GM23338 (cell line): Measurements from ENCODE around the gene SMU1. TPM values are rescaled to one million over a fixed set of nuclear protein-coding genes. Genes with fewer than 3 reads are reported as not detected.

Experiments
- ATAC-seq: fragments of 200-7000 bp; cut with Tn5 transposase; 3 replicates; pipeline ENCODE4 v1.9.1; 2020
- DNase-seq: peaks from one replicate; pipeline ENCODE4 v3.0.0-alpha.2; 2015; ENCODE audit warnings: low spot score
- H2AFZ ChIP-seq: fragments of 200-600 bp; sonication (generic); 2 replicates; pipeline ENCODE4 v1.8.0; 2016; ENCODE audit warnings: antibody characterized with exemption, mild to moderate bottlenecking, moderate library complexity
- H3F3A ChIP-seq: fragments of 200-600 bp; sonication (generic); replicated peaks from 2 replicates; pipeline ENCODE4 v1.8.0; 2017; ENCODE audit warnings: antibody characterized with exemption, mixed run types, low read depth
- H3K27ac ChIP-seq: fragments of 200-600 bp; sonication (generic); 2 replicates; pipeline ENCODE4 v1.6.1; 2016; ENCODE audit warnings: low read depth
- H3K27me3 ChIP-seq: fragments of 200-600 bp; sonication (generic); 2 replicates; pipeline ENCODE4 v1.8.0; 2016; ENCODE audit warnings: mild to moderate bottlenecking, mixed run types, moderate library complexity; ENCODE audit not compliant: insufficient read depth
- H3K36me3 ChIP-seq: fragments of 200-600 bp; sonication (generic); 2 replicates; pipeline ENCODE4 v1.8.0; 2016; ENCODE audit warnings: mild to moderate bottlenecking; ENCODE audit not compliant: insufficient read depth
- H3K4me1 ChIP-seq: fragments of 200-600 bp; sonication (generic); 2 replicates; pipeline ENCODE4 v1.8.0; 2016; ENCODE audit warnings: mild to moderate bottlenecking, moderate library complexity; ENCODE audit not compliant: insufficient read depth
- H3K4me2 ChIP-seq: fragments of 200-600 bp; sonication (generic); 2 replicates; pipeline ENCODE4 v1.7.1; 2017; ENCODE audit warnings: mixed run types
- H3K4me3 ChIP-seq: fragments of 200-600 bp; sonication (generic); 2 replicates; pipeline ENCODE4 v1.6.1; 2016; ENCODE audit warnings: mixed run types
- H3K79me2 ChIP-seq: fragments of 200-600 bp; sonication (generic); replicated peaks from 2 replicates; pipeline ENCODE4 v1.8.0; 2017; ENCODE audit warnings: mild to moderate bottlenecking; ENCODE audit not compliant: insufficient read depth
- H3K9me2 ChIP-seq: fragments of 200-600 bp; sonication (generic); 2 replicates; pipeline ENCODE4 v1.8.0; 2017; ENCODE audit not compliant: insufficient read depth
- H4K20me1 ChIP-seq: fragments of 200-600 bp; sonication (generic); replicated peaks from 2 replicates; pipeline ENCODE4 v1.8.0; 2017; ENCODE audit warnings: mild to moderate bottlenecking; ENCODE audit not compliant: insufficient read depth
- H3K27ac Mint-ChIP-seq: 2 replicates; pipeline ENCODE4 v1.8.0; 2020; ENCODE audit warnings: inconsistent platforms, mild to moderate bottlenecking, moderate library complexity, mixed read lengths
- H3K27me3 Mint-ChIP-seq: 3 replicates; pipeline ENCODE4 v1.8.0; 2022; ENCODE audit warnings: low read depth, mild to moderate bottlenecking, moderate library complexity, mixed read lengths, inconsistent platforms; ENCODE audit not compliant: insufficient read depth, poor library complexity
- H3K36me3 Mint-ChIP-seq: 3 replicates; pipeline ENCODE4 v1.8.0; 2021; ENCODE audit warnings: low read depth, mild to moderate bottlenecking, inconsistent platforms, moderate library complexity, mixed read lengths
- H3K4me1 Mint-ChIP-seq: 3 replicates; pipeline ENCODE4 v1.8.0; 2020; ENCODE audit warnings: mild to moderate bottlenecking, inconsistent platforms, mixed read lengths
- H3K4me3 Mint-ChIP-seq: 3 replicates; pipeline ENCODE4 v1.8.0; 2021; ENCODE audit warnings: moderate library complexity, mild to moderate bottlenecking, inconsistent platforms, mixed read lengths
- H3K9me3 Mint-ChIP-seq: 3 replicates; pipeline ENCODE4 v1.8.0; 2020; ENCODE audit warnings: moderate library complexity, mild to moderate bottlenecking, inconsistent platforms, mixed read lengths
- EZH2 ChIP-seq: fragments of 200-600 bp; sonication (generic); IDR thresholded peaks from one replicate; pipeline ENCODE4 v1.8.0; 2017; ENCODE audit warnings: antibody characterized with exemption, mild to moderate bottlenecking, low read depth; ENCODE audit not compliant: unreplicated experiment
- EZH2phosphoT487 ChIP-seq: fragments of 200-600 bp; sonication (generic); IDR thresholded peaks from one replicate; pipeline ENCODE4 v1.8.1; 2018; ENCODE audit warnings: antibody characterized with exemption; ENCODE audit not compliant: unreplicated experiment
- JUNB ChIP-seq: IDR thresholded peaks from one replicate; pipeline ENCODE4 v1.6.1; 2016; ENCODE audit warnings: antibody characterized with exemption; ENCODE audit not compliant: unreplicated experiment
- NANOG ChIP-seq: IDR thresholded peaks from 2 replicates; pipeline ENCODE4 v1.6.1; 2016; ENCODE audit warnings: antibody characterized with exemption, borderline replicate concordance
- POLR2AphosphoS5 ChIP-seq: IDR thresholded peaks from 2 replicates; pipeline ENCODE4 v1.6.1; 2016; ENCODE audit warnings: antibody characterized with exemption, low read depth
- STAT1 ChIP-seq: IDR thresholded peaks from one replicate; pipeline ENCODE4 v1.6.1; 2016; ENCODE audit warnings: antibody characterized with exemption; ENCODE audit not compliant: unreplicated experiment
- ZNF331 ChIP-seq: fragments of 250-450 bp; sonication (Bioruptor Pico); IDR thresholded peaks from 2 replicates; pipeline ENCODE4 v1.5.0; 2020; ENCODE audit warnings: low read depth, mild to moderate bottlenecking, moderate library complexity
- polyA plus RNA-seq: library from polyadenylated mRNA; unstranded; fragments of >200 nt; fragmentation: Nextera tagmentation; extraction: Ambion mirVana; gene quantifications from 2 replicates; pipeline ENCODE4 v1.2.1, GENCODE V29; 2016
- total RNA-seq: library from RNA; depleted of rRNA; stranded (reverse); fragments of >200 nt; shearing (Covaris generic); gene quantifications from 2 replicates; pipeline ENCODE4 v1.2.3, GENCODE V29; 2014
- TF ChIP-seq, protein P1 (sequence below), 2 experiments: fragments of 200-600 bp in 1 of 2; sonication (generic) in 1 of 2; conservative IDR thresholded peaks; 2 replicates each; pipeline versions ENCODE4 v1.5.1 to v1.6.1; 2016 to 2017; ENCODE audit warnings: antibody characterized with exemption in 2 of 2, low read depth in 2 of 2, mild to moderate bottlenecking in 2 of 2, moderate library complexity in 1 of 2
- TF ChIP-seq, protein P2 (sequence below): IDR thresholded peaks from 2 replicates; pipeline ENCODE4 v1.6.1; 2016; ENCODE audit warnings: antibody characterized with exemption
- TF ChIP-seq, protein P3 (sequence below): fragments of 250-450 bp; sonication (Bioruptor Pico); IDR thresholded peaks from 2 replicates; pipeline ENCODE4 v1.5.0; 2020; ENCODE audit warnings: mild to moderate bottlenecking, moderate library complexity

Gene SMU1
- total and polyA plus RNA-seq, 2 experiments from 2014 or later = 14.3 to 23.8 TPM

- Histone ChIP-seq H3K4me1 (peaks cover 10% of the 10 kb centered on the region; the same call in 1 of the 2 replicates), H4K20me1 (no peaks in the 10 kb centered on the region; the same call in 1 of the 2 replicates), H3K27ac (no peak overlapping the region), H3F3A (no peaks in the 10 kb centered on the region; the same call in 1 of the 2 replicates), H3K4me2 (no peak overlapping the region), H3K4me3 (no peak overlapping the region), H3K9me2 (no peaks in the 10 kb centered on the region), H3K79me2 (no peaks in the 10 kb centered on the region), H2AFZ (no peak overlapping the region), H3K27me3 (no peaks in the 10 kb centered on the region), H3K36me3 (no peaks in the 10 kb centered on the region)
- peaks cover 33% of the 10 kb centered on the region for H3K4me1 Mint-ChIP-seq
- no peak overlapping the region for H3K27ac Mint-ChIP-seq
- peak; percentile 46 for DNase-seq
- no peak overlapping the region for H3K4me3 Mint-ChIP-seq
- H3K27me3 Mint-ChIP-seq = peaks cover 5% of the 10 kb centered on the region
- no peaks in the 10 kb centered on the region for H3K36me3 Mint-ChIP-seq
- no peak for TF ChIP-seq EZH2
- TF ChIP-seq, protein P1, sequence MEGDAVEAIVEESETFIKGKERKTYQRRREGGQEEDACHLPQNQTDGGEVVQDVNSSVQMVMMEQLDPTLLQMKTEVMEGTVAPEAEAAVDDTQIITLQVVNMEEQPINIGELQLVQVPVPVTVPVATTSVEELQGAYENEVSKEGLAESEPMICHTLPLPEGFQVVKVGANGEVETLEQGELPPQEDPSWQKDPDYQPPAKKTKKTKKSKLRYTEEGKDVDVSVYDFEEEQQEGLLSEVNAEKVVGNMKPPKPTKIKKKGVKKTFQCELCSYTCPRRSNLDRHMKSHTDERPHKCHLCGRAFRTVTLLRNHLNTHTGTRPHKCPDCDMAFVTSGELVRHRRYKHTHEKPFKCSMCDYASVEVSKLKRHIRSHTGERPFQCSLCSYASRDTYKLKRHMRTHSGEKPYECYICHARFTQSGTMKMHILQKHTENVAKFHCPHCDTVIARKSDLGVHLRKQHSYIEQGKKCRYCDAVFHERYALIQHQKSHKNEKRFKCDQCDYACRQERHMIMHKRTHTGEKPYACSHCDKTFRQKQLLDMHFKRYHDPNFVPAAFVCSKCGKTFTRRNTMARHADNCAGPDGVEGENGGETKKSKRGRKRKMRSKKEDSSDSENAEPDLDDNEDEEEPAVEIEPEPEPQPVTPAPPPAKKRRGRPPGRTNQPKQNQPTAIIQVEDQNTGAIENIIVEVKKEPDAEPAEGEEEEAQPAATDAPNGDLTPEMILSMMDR (conservative IDR thresholded peaks at IDR 0.05; ENCODE audit: low read depth in 2 of 2) = 0 out of 4 replicates have a peak, but pooled peaks of 1 of the 2 experiments have one; percentile 5
- peak; percentile 52 for ATAC-seq
- no peaks in the 10 kb centered on the region for H3K9me3 Mint-ChIP-seq
Observed at GRCh38 chr9:33106827-33107621, 30.6 kb upstream of the SMU1 start.

DNA sequence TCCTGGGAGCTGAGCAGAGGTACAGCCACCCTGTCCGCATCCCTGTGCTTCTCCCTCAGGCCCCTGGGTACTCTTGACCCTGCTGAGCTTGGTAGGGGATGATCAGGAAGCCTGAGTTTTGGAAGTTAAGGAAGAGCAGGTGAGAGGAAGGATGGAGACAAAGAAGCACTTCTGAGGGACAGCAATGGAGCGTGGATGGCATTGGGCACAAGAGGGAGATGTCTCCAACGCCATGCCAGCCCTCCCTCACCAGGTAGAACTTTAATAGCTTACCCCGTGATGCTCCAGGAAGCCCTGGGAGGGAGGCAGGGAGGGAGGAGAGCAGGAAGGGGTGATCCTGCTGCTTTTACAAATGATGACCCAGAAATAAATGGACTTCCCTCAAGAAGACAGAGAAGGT, 29.9 kb upstream of the SMU1 start:
- Histone ChIP-seq H3K4me3 (no peak overlapping the region), H2AFZ (no peak overlapping the region), H3F3A (no peaks in the 10 kb centered on the region; the same call in 1 of the 2 replicates), H3K27me3 (no peaks in the 10 kb centered on the region), H4K20me1 (no peaks in the 10 kb centered on the region; the same call in 1 of the 2 replicates), H3K4me1 (peaks cover 5% of the 10 kb centered on the region; the same call in 1 of the 2 replicates), H3K4me2 (no peak overlapping the region), H3K79me2 (no peaks in the 10 kb centered on the region), H3K36me3 (no peaks in the 10 kb centered on the region), H3K9me2 (no peaks in the 10 kb centered on the region), H3K27ac (no peak overlapping the region)
- peaks cover 5% of the 10 kb centered on the region for H3K27me3 Mint-ChIP-seq
- no peaks in the 10 kb centered on the region for H3K36me3 Mint-ChIP-seq
- no peak overlapping the region for H3K27ac Mint-ChIP-seq
- ATAC-seq (no peak), DNase-seq (no peak)
- peaks cover 29% of the 10 kb centered on the region for H3K4me1 Mint-ChIP-seq
- H3K4me3 Mint-ChIP-seq = no peak overlapping the region
- H3K9me3 Mint-ChIP-seq = no peaks in the 10 kb centered on the region
- no peak for TF ChIP-seq POLR2AphosphoS5
- TF ChIP-seq ZNF331 = no peak
- no peak for TF ChIP-seq NANOG
- no peak for TF ChIP-seq EZH2phosphoT487
- TF ChIP-seq, protein P2, sequence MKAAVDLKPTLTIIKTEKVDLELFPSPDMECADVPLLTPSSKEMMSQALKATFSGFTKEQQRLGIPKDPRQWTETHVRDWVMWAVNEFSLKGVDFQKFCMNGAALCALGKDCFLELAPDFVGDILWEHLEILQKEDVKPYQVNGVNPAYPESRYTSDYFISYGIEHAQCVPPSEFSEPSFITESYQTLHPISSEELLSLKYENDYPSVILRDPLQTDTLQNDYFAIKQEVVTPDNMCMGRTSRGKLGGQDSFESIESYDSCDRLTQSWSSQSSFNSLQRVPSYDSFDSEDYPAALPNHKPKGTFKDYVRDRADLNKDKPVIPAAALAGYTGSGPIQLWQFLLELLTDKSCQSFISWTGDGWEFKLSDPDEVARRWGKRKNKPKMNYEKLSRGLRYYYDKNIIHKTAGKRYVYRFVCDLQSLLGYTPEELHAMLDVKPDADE = no peak
- TF ChIP-seq JUNB = no peak
- TF ChIP-seq, protein P3, sequence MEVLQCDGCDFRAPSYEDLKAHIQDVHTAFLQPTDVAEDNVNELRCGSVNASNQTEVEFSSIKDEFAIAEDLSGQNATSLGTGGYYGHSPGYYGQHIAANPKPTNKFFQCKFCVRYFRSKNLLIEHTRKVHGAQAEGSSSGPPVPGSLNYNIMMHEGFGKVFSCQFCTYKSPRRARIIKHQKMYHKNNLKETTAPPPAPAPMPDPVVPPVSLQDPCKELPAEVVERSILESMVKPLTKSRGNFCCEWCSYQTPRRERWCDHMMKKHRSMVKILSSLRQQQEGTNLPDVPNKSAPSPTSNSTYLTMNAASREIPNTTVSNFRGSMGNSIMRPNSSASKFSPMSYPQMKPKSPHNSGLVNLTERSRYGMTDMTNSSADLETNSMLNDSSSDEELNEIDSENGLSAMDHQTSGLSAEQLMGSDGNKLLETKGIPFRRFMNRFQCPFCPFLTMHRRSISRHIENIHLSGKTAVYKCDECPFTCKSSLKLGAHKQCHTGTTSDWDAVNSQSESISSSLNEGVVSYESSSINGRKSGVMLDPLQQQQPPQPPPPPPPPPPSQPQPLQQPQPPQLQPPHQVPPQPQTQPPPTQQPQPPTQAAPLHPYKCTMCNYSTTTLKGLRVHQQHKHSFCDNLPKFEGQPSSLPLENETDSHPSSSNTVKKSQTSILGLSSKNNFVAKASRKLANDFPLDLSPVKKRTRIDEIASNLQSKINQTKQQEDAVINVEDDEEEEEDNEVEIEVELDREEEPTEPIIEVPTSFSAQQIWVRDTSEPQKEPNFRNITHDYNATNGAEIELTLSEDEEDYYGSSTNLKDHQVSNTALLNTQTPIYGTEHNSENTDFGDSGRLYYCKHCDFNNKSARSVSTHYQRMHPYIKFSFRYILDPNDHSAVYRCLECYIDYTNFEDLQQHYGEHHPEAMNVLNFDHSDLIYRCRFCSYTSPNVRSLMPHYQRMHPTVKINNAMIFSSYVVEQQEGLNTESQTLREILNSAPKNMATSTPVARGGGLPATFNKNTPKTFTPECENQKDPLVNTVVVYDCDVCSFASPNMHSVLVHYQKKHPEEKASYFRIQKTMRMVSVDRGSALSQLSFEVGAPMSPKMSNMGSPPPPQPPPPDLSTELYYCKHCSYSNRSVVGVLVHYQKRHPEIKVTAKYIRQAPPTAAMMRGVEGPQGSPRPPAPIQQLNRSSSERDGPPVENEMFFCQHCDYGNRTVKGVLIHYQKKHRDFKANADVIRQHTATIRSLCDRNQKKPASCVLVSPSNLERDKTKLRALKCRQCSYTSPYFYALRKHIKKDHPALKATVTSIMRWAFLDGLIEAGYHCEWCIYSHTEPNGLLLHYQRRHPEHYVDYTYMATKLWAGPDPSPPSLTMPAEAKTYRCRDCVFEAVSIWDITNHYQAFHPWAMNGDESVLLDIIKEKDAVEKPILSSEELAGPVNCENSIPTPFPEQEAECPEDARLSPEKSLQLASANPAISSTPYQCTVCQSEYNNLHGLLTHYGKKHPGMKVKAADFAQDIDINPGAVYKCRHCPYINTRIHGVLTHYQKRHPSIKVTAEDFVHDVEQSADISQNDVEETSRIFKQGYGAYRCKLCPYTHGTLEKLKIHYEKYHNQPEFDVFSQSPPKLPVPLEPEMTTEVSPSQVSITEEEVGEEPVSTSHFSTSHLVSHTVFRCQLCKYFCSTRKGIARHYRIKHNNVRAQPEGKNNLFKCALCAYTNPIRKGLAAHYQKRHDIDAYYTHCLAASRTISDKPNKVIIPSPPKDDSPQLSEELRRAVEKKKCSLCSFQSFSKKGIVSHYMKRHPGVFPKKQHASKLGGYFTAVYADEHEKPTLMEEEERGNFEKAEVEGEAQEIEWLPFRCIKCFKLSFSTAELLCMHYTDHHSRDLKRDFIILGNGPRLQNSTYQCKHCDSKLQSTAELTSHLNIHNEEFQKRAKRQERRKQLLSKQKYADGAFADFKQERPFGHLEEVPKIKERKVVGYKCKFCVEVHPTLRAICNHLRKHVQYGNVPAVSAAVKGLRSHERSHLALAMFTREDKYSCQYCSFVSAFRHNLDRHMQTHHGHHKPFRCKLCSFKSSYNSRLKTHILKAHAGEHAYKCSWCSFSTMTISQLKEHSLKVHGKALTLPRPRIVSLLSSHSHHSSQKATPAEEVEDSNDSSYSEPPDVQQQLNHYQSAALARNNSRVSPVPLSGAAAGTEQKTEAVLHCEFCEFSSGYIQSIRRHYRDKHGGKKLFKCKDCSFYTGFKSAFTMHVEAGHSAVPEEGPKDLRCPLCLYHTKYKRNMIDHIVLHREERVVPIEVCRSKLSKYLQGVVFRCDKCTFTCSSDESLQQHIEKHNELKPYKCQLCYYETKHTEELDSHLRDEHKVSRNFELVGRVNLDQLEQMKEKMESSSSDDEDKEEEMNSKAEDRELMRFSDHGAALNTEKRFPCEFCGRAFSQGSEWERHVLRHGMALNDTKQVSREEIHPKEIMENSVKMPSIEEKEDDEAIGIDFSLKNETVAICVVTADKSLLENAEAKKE (CRISPR knock-in tag) = no peak
- no peak for TF ChIP-seq STAT1
- no peak for TF ChIP-seq EZH2
